Gastroesophageal sphincter (tissue), 4 donors: Measurements from ENCODE around the gene USP6. TPM values are rescaled to one million over a fixed set of nuclear protein-coding genes. Genes with fewer than 3 reads are reported as not detected.
"Not testable (repeated sequence)": the region's sequence is repeated elsewhere in the genome, so short reads cannot be mapped to it uniquely, and the experiment has no call there.

Source experiments
- ATAC-seq: fragments of 150-250 bp; one replicate; pipeline ENCODE4 v1.9.1; 2016; ENCODE audit warnings: mild to moderate bottlenecking, moderate library complexity
- H3K27ac ChIP-seq, 4 donors: fragments of 200-600 bp; sonication (generic) in 3 of 4; 1 replicate in 3 of 4; 2 replicates in 1 of 4; pipeline ENCODE4 v1.5.1; 2016 to 2019
- H3K27me3 ChIP-seq: fragments of 200-600 bp; sonication (generic); one replicate; pipeline ENCODE4 v1.5.1; 2019
- H3K36me3 ChIP-seq, 2 donors: fragments of 200-600 bp; sonication (generic); one replicate each; pipeline ENCODE4 v1.5.1; 2019; ENCODE audit warnings: control low read depth in 1 of 2
- H3K4me1 ChIP-seq, 3 donors: fragments of 200-600 bp; sonication (generic); 1 replicate in 2 of 3; 2 replicates in 1 of 3; pipeline ENCODE4 v1.5.1; 2016 to 2019; ENCODE audit warnings: control low read depth in 2 of 3
- H3K4me3 ChIP-seq, 2 donors: fragments of 200-600 bp; sonication (generic); one replicate each; pipeline ENCODE4 v1.5.1; 2019; ENCODE audit warnings: mild to moderate bottlenecking in 1 of 2, moderate library complexity in 1 of 2
- H3K9me3 ChIP-seq, 3 donors: fragments of 200-600 bp; sonication (generic); one replicate each; pipeline ENCODE4 v1.5.1; 2017 to 2019; ENCODE audit warnings: control low read depth in 2 of 3
- CTCF ChIP-seq, 4 experiments: fragments of 200-600 bp in 2 of 4; fragments of 450-650 bp in 2 of 4; sonication (generic) in 1 of 4; IDR thresholded peaks; one replicate each; pipeline ENCODE4 v1.5.1; 2017 to 2019; ENCODE audit warnings: antibody characterized with exemption in 4 of 4, mild to moderate bottlenecking in 2 of 4, moderate library complexity in 2 of 4
- EP300 ChIP-seq: sonication (generic); formaldehyde crosslinking; IDR thresholded peaks from one replicate; pipeline ENCODE4 v1.6.1; 2017; ENCODE audit warnings: antibody characterized with exemption, mild to moderate bottlenecking
- POLR2A ChIP-seq, 2 donors: fragments of 450-650 bp; IDR thresholded peaks; one replicate each; pipeline ENCODE4 v1.6.1; 2017; ENCODE audit warnings: antibody characterized with exemption in 2 of 2, mild to moderate bottlenecking in 2 of 2, moderate library complexity in 1 of 2
- POLR2AphosphoS5 ChIP-seq: sonication (generic); formaldehyde crosslinking; IDR thresholded peaks from one replicate; pipeline ENCODE4 v1.6.1; 2017; ENCODE audit warnings: antibody characterized with exemption
- WGBS, 2 donors: methylation state at CpG; one replicate each; pipeline ENCODE4 v1.1.5; 2018; ENCODE audit warnings: low coverage in 1 of 2; 5-methylcytosine and 5-hydroxymethylcytosine counted together
- total RNA-seq, 4 donors: library from RNA; depleted of rRNA; stranded (reverse); fragments of >200 nt; gene quantifications; one replicate each; pipeline ENCODE4 v1.1.0, GENCODE V29; 2016

Gene USP6
- total RNA-seq, 4 donors from 2014 or later: 0.07 to 6.1 (median 0.20) TPM

DNA sequence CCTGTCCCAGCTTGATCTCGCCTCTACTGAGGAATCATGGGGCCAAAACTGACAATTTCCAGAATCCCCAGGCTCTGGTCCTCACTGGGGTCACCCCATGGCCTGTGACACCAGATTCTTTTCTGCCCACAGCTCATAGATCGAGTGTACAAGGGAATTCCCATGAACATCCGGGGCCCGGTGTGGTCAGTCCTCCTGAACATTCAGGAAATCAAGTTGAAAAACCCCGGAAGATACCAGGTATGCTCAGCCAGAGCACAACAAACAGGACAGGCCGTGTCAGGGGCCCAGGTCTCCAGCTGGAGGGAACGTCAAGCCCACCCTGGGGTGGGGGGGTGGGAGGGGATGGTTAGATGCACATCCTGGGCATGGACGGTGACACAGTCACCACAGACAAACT is 17.5 kb downstream of the USP6 start:
- ATAC-seq: no peak
- Histone ChIP-seq H3K4me3 (no peak overlapping the region), H3K27me3 (no peaks in the 10 kb centered on the region), H3K36me3 (no peaks in the 10 kb centered on the region), H3K4me1 (no peaks in the 10 kb centered on the region), H3K9me3 (no peaks in the 10 kb centered on the region), H3K27ac (no peak overlapping the region)
- WGBS, 2 donors: 40% methylated on average over 1 of the region's 8 CpGs; no CpG with 5 or more reads in 1 of the 2 donors
- TF ChIP-seq CTCF (IDR thresholded peaks at IDR 0.05): no peak
- TF ChIP-seq POLR2A (IDR thresholded peaks at IDR 0.05): no peak

DNA sequence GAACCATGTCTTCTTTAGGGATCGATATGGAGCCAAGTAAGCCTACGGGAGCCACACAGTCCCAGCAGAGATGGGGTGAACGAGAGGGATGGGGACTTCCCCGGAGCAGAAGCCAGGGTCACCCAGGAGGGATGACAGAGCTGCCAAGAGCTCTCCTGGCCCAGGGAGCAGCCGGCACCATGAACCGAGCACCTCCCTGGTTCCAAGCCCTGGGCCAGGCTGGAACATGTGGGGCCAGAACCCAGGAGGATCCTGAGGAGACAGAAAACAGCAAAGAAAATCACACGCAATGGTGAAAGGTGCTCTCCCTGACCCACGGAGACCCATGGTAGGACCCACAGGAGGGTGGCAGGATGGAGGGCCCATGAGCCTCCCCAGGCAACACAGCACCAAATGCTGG is 18.1 kb downstream of the USP6 start:
- not testable (repeated sequence) for H3K4me1 ChIP-seq, H3K4me3 ChIP-seq, H3K27me3 ChIP-seq, ATAC-seq, H3K9me3 ChIP-seq, H3K36me3 ChIP-seq, H3K27ac ChIP-seq
- 80 to 100% methylated on average over 1 of the region's 8 CpGs for WGBS, 2 donors

DNA sequence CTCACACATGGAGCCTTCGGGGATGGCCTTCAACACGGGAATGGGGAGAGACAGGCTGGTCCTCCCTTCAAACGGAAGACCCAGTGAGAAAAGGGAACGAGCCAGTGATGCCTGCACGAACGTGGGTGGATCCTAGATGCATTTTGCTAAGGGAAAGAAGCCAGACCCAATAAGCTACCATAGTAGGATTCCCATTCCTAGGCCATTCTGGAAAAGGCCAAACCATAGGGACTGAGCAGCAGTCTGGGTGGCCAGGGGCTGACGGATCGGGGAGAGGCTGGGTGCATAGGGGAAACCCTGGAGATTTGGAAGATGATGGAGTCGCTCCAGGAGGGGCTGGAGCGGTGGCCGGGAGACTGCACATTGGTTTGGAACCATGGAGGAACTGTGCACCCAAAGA is 18.7 kb downstream of the USP6 start:
- not testable (repeated sequence) for H3K36me3 ChIP-seq, H3K9me3 ChIP-seq, ATAC-seq, H3K27me3 ChIP-seq, H3K4me1 ChIP-seq, H3K27ac ChIP-seq, H3K4me3 ChIP-seq
- 81 to 90% methylated on average over 9 to 11 of the region's 11 CpGs for WGBS, 2 donors

- not testable (repeated sequence) for H3K4me1 ChIP-seq, H3K4me3 ChIP-seq, H3K9me3 ChIP-seq, H3K27me3 ChIP-seq, H3K27ac ChIP-seq, H3K36me3 ChIP-seq, ATAC-seq
- WGBS, 2 donors: 74 to 86% methylated on average over 4 to 5 of the region's 8 CpGs
Observed at GRCh38 chr17:5135131-5135712, 19.4 kb downstream of the USP6 start.

GRCh38 chr17:5135726-5136579 is 20.1 kb downstream of the USP6 start:
- ATAC-seq: no peak
- Histone ChIP-seq H3K4me1 (no peaks in the 10 kb centered on the region), H3K27me3 (no peaks in the 10 kb centered on the region), H3K4me3 (no peak overlapping the region), H3K27ac (no peak overlapping the region), H3K36me3 (no peaks in the 10 kb centered on the region), H3K9me3 (no peaks in the 10 kb centered on the region)
- TF ChIP-seq EP300 (no peak), CTCF (IDR thresholded peaks at IDR 0.05) (no peak), POLR2A (IDR thresholded peaks at IDR 0.05) (no peak), POLR2AphosphoS5 (no peak)
- WGBS, 2 donors: 86% methylated on average over 2 to 5 of the region's 14 CpGs

DNA sequence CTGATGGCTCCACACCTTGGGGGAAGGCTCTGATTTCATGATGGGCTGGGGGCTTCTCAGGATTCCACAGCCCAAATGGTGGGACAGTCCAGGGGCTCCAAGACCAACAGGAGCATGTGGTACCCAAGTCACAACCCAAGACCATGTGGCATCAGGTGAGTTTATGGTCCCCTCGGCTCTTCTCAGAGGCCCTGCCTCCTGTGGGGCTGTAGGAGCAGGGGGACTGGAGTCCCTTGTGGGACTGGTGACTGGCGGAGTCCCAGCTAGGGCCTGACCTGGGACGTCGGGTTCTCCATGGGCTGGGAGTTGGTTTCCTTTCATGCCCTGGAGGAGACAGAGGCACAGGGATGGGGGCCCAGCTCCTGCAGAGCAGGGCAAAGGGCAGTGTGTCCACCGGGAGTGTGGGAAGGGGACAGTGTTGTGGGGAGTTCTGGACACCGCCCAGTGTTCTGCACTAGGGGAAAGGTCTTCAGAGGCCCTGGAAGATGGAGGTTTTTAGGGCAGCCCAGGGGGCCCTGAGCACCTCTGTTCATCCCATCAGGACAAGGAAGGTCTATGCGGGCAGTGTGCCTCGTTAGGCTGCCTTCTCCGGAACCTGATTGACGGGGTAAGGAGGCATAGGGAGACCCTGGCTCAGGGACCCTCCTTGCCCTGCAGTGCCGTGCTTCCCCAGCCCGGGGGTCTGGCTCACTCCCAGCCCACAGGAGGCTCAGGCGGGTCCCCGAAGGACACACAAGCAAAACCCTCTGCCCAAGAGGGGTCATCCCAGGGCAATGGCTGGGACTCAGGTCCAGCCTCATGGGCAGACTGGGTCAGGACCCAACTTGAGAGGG is 21.0 kb downstream of the USP6 start:
- WGBS, 2 donors: no CpG with 5 or more reads among the region's 14 CpGs
- not testable (repeated sequence) for H3K27me3 ChIP-seq, H3K27ac ChIP-seq, H3K36me3 ChIP-seq, H3K9me3 ChIP-seq, ATAC-seq, H3K4me1 ChIP-seq, H3K4me3 ChIP-seq

GRCh38 chr17:5137511-5138197 is 21.8 kb downstream of the USP6 start:
- not testable (repeated sequence) for H3K4me1 ChIP-seq, H3K27ac ChIP-seq, H3K4me3 ChIP-seq, ATAC-seq, H3K36me3 ChIP-seq, H3K9me3 ChIP-seq, H3K27me3 ChIP-seq
- WGBS, 2 donors: no CpG with 5 or more reads among the region's 15 CpGs

- ATAC-seq, H3K36me3 ChIP-seq, H3K27me3 ChIP-seq, H3K9me3 ChIP-seq, H3K27ac ChIP-seq, H3K4me1 ChIP-seq, H3K4me3 ChIP-seq: not testable (repeated sequence)
- WGBS, 2 donors: 83% methylated on average over 2 of the region's 9 CpGs; no CpG with 5 or more reads in 1 of the 2 donors
Observed at GRCh38 chr17:5138198-5138544, 22.3 kb downstream of the USP6 start.
